Skeletal muscle tissue (tissue), 4 donors: ENCODE results near the gene CDKL4. TPM values are rescaled to one million over a fixed set of nuclear protein-coding genes. Genes with fewer than 3 reads are reported as not detected.

Experiments
- H3K27ac ChIP-seq: one replicate; pipeline ENCODE4 v1.7.0; 2013; ENCODE audit warnings: mild to moderate bottlenecking, low read depth, low read length, inconsistent platforms
- H3K27me3 ChIP-seq, 3 donors: one replicate each; pipeline ENCODE4 v1.7.0; 2013; ENCODE audit warnings: low read length in 3 of 3; ENCODE audit not compliant: control insufficient read depth in 3 of 3, insufficient read depth in 3 of 3
- H3K36me3 ChIP-seq, 3 donors: one replicate each; pipeline ENCODE4 v1.7.0; 2013; ENCODE audit warnings: low read length in 3 of 3; ENCODE audit not compliant: control insufficient read depth in 3 of 3, insufficient read depth in 3 of 3
- H3K4me1 ChIP-seq, 3 donors: one replicate each; pipeline ENCODE4 v1.7.0; 2013; ENCODE audit warnings: low read length in 3 of 3, mild to moderate bottlenecking in 3 of 3; ENCODE audit not compliant: control insufficient read depth in 3 of 3, insufficient read depth in 3 of 3
- H3K4me3 ChIP-seq, 3 donors: one replicate each; pipeline ENCODE4 v1.7.0; 2013; ENCODE audit warnings: low read length in 3 of 3
- H3K9ac ChIP-seq, 3 donors: one replicate each; pipeline ENCODE4 v1.7.0; 2013; ENCODE audit warnings: low read length in 3 of 3, mild to moderate bottlenecking in 3 of 3, moderate library complexity in 2 of 3, low read depth in 1 of 3
- H3K9me3 ChIP-seq, 3 donors: one replicate each; pipeline ENCODE4 v1.7.0; 2013; ENCODE audit warnings: low read length in 3 of 3; ENCODE audit not compliant: control insufficient read depth in 3 of 3
- total RNA-seq: library from RNA; depleted of rRNA; stranded (reverse); fragments of >200 nt; gene quantifications from one replicate; pipeline ENCODE4 v1.2.3, GENCODE V29; 2014
- donor health status: Osteomylitis.

Gene CDKL4
- total RNA-seq, result 4.2 TPM

DNA sequence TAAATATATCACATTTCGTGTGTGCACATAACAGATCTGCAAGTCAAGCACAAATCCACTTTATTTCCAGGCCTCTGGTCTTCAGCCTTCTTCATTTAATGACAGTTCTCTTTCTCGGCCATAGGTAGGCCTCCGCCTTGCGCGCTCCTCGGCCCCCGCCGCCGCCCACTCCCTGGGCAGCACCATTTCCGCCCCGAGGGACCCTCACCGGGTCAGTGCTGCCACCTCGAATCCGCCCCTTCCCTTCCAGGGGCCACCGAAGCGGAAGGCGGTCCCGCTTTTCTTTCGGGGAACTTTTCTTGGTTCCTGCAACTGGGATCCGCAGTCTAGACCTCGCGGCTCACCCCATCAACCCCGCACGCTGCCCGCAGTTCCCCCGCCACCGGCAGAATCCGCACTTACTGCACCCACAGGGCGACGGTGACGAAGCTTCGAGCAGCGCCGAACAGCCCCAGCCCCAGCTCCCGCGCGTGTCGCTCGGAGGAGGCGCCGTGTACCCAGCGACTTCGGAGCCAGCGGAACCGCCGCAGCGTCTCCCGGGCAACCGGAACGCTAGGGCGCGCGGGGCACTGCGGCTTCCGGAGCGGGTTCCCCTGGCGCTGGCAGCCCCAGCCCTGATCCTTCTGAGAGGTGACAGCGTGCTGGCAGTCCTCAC is at the start of gene CDKL4:
CDKL4 (minus strand) TSS at position 502 of the 655 bp plus-strand sequence.
- Histone ChIP-seq H3K9me3 (no peaks in the 10 kb centered on the region), H3K36me3 (peaks cover 1 to 2% (median 2%) of the 10 kb centered on the region in 3 donors), H3K27me3 (no peaks in the 10 kb centered on the region), H3K9ac (no peak within 1 kb of the TSS), H3K27ac (no peak within 1 kb of the TSS), H3K4me3 (peak within 1 kb of the TSS in 1 of 3 donors; percentile 13), H3K4me1 (no peaks in the 10 kb centered on the region)

DNA sequence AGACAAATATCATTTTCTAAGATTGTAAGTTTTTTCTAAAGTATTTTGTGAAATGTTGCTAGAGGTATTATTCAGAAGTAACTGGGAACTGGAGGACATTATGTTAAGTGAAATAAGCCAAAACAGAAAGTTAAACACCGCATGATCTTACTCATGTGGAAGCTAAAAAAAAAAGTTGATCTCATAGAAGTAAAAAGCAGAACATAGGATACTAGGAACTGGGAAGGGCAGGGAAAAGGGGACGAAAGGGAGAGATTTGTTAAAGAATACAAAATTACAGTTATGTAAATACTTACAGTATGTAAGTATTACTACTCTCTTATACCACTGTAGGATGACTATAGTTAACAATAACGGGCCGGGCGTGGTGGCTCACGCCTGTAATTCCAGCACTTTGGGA is 46.7 kb upstream of the CDKL4 start:
- Histone ChIP-seq H3K9me3 (no peaks in the 10 kb centered on the region), H3K27ac (no peak overlapping the region), H3K36me3 (peaks cover 29 to 38% (median 36%) of the 10 kb centered on the region in 3 donors), H3K27me3 (no peaks in the 10 kb centered on the region), H3K4me1 (no peaks in the 10 kb centered on the region), H3K4me3 (no peak overlapping the region), H3K9ac (no peak overlapping the region)

- Histone ChIP-seq H3K9me3 (no peaks in the 10 kb centered on the region), H3K36me3 (peaks cover 31 to 43% (median 36%) of the 10 kb centered on the region in 3 donors), H3K4me3 (no peak overlapping the region), H3K27me3 (no peaks in the 10 kb centered on the region), H3K4me1 (no peaks in the 10 kb centered on the region), H3K9ac (no peak overlapping the region), H3K27ac (no peak overlapping the region)
Observed at GRCh38 chr2:39289609-39290008, 45.8 kb upstream of the CDKL4 start.

DNA sequence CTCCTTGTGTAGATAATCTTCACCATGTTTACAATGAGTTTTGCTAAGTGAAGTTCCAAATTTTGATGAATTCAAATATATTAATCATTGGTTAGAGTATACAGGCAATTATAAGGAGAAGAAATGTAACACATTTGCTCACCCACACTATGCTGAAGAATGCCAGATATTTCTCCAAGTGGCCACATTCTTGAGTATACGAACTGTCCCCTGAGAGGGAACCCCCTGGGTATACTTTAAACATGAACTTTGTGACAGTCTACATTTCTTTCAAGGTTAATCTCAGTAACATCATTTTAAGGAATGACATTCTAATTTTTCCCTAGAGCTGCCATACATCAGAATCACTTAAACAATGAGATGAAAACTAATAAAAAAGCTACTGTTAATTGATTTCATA is 39.8 kb upstream of the CDKL4 start:
- Histone ChIP-seq H3K36me3 (peaks cover 20 to 50% (median 40%) of the 10 kb centered on the region in 3 donors), H3K4me3 (no peak overlapping the region), H3K9me3 (no peaks in the 10 kb centered on the region), H3K27me3 (no peaks in the 10 kb centered on the region), H3K4me1 (no peaks in the 10 kb centered on the region), H3K9ac (no peak overlapping the region), H3K27ac (no peak overlapping the region)

DNA sequence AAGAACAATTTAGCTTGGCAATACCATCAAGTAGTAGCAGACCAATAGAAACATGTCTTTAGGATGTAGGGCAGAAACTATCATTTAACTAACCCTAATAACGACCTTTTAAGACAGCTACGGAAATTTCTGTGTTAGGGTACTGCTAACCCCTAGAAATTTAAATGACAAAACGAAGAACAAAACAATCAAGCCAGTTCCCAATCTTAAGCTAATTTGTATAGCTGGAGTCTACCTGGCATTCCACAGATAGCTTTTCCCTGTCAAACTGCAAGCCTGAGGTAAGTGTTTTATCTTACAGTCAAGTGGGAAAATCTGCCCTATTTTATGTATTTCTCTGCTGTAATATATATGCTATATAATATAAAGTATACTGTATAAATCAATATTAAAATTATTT is 37.6 kb upstream of the CDKL4 start:
- Histone ChIP-seq H3K4me3 (no peak overlapping the region), H3K4me1 (no peaks in the 10 kb centered on the region), H3K27ac (no peak overlapping the region), H3K36me3 (peaks cover 31 to 49% (median 45%) of the 10 kb centered on the region in 3 donors), H3K9ac (no peak overlapping the region), H3K9me3 (no peaks in the 10 kb centered on the region), H3K27me3 (no peaks in the 10 kb centered on the region)

DNA sequence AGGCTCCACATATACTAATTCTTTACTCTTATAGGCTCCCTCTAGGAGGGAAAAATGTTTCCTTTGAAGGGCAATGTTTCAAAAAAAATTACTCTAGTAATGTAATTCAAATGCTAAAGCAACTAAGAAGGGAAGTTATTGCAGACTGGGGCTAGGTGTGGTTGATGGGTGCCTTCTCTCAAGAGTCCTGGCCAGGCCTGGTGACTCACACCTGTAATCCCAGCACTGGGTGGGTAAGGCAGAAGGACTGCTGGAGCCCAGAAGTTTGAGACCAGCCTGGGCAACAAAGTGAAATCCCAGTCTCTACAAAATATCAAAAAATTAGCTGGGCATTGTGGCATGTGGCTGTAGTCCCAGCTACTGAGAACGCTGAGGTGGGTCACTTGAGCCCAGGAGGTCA is 31.2 kb upstream of the CDKL4 start:
- H3K4me3 ChIP-seq, result no peak overlapping the region
- H3K4me1 ChIP-seq, result no peaks in the 10 kb centered on the region
- H3K27ac ChIP-seq, result no peak overlapping the region
- peaks cover 27 to 54% (median 40%) of the 10 kb centered on the region in 3 donors for H3K36me3 ChIP-seq
- no peaks in the 10 kb centered on the region for H3K9me3 ChIP-seq
- H3K9ac ChIP-seq, result no peak overlapping the region
- H3K27me3 ChIP-seq, result no peaks in the 10 kb centered on the region

DNA sequence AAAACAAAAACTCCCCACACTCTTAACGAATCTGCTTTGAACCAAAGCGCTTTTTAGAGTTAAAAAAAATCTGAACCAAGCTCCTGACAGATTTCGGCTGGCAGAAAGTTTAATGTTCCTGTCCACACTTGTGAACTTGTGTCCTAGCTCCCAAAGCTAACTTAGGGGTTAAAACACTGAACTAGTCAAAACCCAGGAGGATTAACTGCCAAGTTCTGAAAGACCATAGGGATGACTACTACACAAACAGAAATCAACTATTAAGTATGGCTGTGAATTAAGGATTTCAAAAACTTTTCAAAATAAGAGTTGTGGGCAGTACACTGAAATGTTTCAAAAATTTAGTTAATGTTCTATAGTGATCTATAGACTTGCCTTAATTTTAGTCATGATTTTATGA is 26.2 kb upstream of the CDKL4 start:
- Histone ChIP-seq H3K27me3 (no peaks in the 10 kb centered on the region), H3K36me3 (peaks cover 11 to 27% (median 24%) of the 10 kb centered on the region in 3 donors), H3K4me1 (no peaks in the 10 kb centered on the region), H3K27ac (no peak overlapping the region), H3K4me3 (no peak overlapping the region), H3K9ac (no peak overlapping the region), H3K9me3 (no peaks in the 10 kb centered on the region)

GRCh38 chr2:39266916-39267434 is 23.2 kb upstream of the CDKL4 start:
- H3K9ac ChIP-seq, result no peak overlapping the region
- peaks cover 11 to 27% (median 25%) of the 10 kb centered on the region in 3 donors for H3K36me3 ChIP-seq
- no peak overlapping the region for H3K4me3 ChIP-seq
- H3K27me3 ChIP-seq, result no peaks in the 10 kb centered on the region
- no peaks in the 10 kb centered on the region for H3K4me1 ChIP-seq
- H3K27ac ChIP-seq, result no peak overlapping the region
- no peaks in the 10 kb centered on the region for H3K9me3 ChIP-seq

DNA sequence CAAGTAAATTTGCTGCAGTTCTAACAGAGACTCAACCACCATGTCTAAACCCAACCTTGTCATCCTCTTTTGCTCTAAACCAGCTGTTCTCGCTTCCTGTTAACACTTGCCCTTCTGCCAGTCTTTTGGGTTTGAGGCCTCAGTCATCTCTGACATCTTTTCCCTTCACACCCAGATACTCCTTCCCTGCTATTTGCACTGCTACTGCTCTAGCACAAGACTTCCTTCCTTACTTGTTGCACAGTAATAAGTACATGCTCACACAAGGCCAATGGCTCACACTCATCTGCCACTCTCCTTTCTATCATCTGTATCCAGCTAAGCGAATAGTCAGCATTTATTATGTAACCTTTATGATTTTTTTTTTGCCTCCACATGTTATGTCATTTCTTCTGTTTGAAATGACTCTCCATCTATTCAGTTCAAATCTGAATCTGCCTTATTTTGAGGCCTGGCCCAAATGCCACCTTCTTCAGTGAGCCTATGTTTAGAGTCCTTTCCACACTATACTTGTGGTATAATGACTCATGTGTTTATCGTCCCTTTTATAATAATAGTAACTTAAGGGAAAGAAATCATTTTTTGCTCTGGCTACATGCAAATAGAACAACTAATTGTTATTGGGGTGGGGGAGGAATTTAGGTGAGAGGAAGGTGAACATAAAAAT is 22.5 kb upstream of the CDKL4 start:
- H3K27ac ChIP-seq, result no peak overlapping the region
- H3K9me3 ChIP-seq, result no peaks in the 10 kb centered on the region
- no peaks in the 10 kb centered on the region for H3K4me1 ChIP-seq
- no peak overlapping the region for H3K4me3 ChIP-seq
- H3K9ac ChIP-seq, result no peak overlapping the region
- H3K36me3 ChIP-seq, result peaks cover 8 to 25% (median 23%) of the 10 kb centered on the region in 3 donors
- no peaks in the 10 kb centered on the region for H3K27me3 ChIP-seq

DNA sequence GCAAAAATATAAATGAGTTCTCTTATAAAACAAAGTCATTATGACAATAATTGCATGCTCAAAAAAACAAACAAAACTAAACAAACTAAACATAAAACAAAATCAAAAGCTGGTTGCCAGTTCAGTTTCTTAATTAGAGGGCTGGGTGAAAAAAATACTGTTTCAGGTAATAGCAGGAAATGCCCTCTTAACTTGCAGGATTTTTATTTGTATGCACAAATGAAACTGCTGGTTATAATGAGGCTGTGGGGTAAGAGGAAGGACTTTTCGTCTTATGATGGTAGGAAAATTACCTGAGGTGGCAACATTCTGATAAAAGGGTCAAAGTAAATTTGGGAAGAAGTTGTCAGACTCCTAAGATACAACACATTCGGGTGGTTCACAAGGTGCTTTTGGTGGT is 21.5 kb upstream of the CDKL4 start:
- Histone ChIP-seq H3K9me3 (no peaks in the 10 kb centered on the region), H3K4me3 (no peak overlapping the region), H3K27ac (no peak overlapping the region), H3K4me1 (no peaks in the 10 kb centered on the region), H3K36me3 (peaks cover 10 to 23% (median 22%) of the 10 kb centered on the region in 3 donors), H3K27me3 (no peaks in the 10 kb centered on the region), H3K9ac (no peak overlapping the region)
